ENCODE data around the gene ZXDC.

DNA sequence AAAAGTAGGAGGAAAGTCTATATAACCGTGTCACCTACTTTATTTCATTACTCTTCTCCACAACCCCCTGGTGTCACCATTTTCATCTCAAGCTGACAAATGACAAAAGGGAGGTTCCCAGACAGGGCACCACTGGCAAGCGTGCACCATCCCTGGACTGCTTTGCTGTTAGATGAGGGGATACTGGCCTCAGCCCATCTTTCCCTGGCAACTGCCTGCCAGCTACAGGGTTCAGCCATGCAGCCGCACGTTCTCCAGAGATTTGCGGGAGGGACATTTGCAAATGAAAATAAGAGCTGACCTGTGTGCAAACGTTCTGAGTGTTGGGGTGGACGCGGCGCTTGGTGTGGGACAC, 41.2 kb upstream of the ZXDC start:
- TF ChIP-seq CTCF (conservative IDR thresholded peaks at IDR 0.05) (no peak), ZFX (IDR thresholded peaks at IDR 0.05) (no peak)

Measured in C4-2B (cell line).